Common myeloid progenitor, CD34-positive (primary cell): ENCODE results near the gene MARK3.

Experiments used
- CTCF ChIA-PET: fragments of 350-600 bp; sonication (Branson Sonifier 250); formaldehyde crosslinking; loops from one replicate; lab custom pipeline; 2021; ENCODE audit warnings: antibody characterized with exemption; lab: Charles Lee
- POLR2A ChIA-PET: fragments of 350-600 bp; sonication (Branson Sonifier 250); formaldehyde crosslinking; loops from one replicate; lab custom pipeline; 2021; ENCODE audit warnings: antibody characterized with exemption; lab: Charles Lee
- DNase-seq, 3 donors: peaks; one replicate each; pipeline versions ENCODE4 v3.0.0 to v3.0.0-alpha.2; 2013
- H3K27ac ChIP-seq, 2 experiments: 1 replicate in 1 of 2; 2 replicates in 1 of 2; pipeline ENCODE4 v1.7.0; 2013; ENCODE audit warnings: inconsistent platforms in 2 of 2, low read length in 2 of 2, mild to moderate bottlenecking in 2 of 2, low read depth in 1 of 2, moderate library complexity in 1 of 2; ENCODE audit not compliant: severe bottlenecking in 2 of 2, insufficient read depth in 1 of 2, poor library complexity in 1 of 2
- H3K27me3 ChIP-seq, 5 experiments: replicated peaks in 2 of 5; 1 replicate in 3 of 5; 2 replicates in 2 of 5; pipeline versions ENCODE4 v1.6.1 to v1.7.0; 2013; ENCODE audit warnings: low read length in 4 of 5, mild to moderate bottlenecking in 2 of 5, moderate library complexity in 2 of 5, inconsistent platforms in 1 of 5; ENCODE audit not compliant: insufficient read depth in 5 of 5, control insufficient read depth in 4 of 5
- H3K36me3 ChIP-seq, 4 experiments: 1 replicate in 2 of 4; 2 replicates in 2 of 4; pipeline versions ENCODE4 v1.6.1 to v1.7.0; 2013; ENCODE audit warnings: low read length in 3 of 4, control low read depth in 1 of 4, mild to moderate bottlenecking in 1 of 4; ENCODE audit not compliant: control insufficient read depth in 4 of 4, insufficient read depth in 4 of 4
- H3K4me1 ChIP-seq, 4 experiments: 1 replicate in 3 of 4; 2 replicates in 1 of 4; pipeline versions ENCODE4 v1.6.1 to v1.7.1; 2013; ENCODE audit warnings: low read length in 3 of 4, mild to moderate bottlenecking in 3 of 4, control low read depth in 1 of 4, inconsistent platforms in 1 of 4, moderate library complexity in 1 of 4; ENCODE audit not compliant: control insufficient read depth in 4 of 4, insufficient read depth in 4 of 4; ENCODE audit errors: control extremely low read depth in 1 of 4
- H3K4me3 ChIP-seq, 7 experiments: 1 replicate in 4 of 7; 2 replicates in 3 of 7; pipeline versions ENCODE4 v1.5.1 to v1.7.0; 2013; ENCODE audit warnings: mild to moderate bottlenecking in 7 of 7, low read length in 6 of 7, moderate library complexity in 6 of 7, inconsistent platforms in 2 of 7, low read depth in 2 of 7, control low read depth in 1 of 7; ENCODE audit not compliant: insufficient read depth in 4 of 7, control insufficient read depth in 1 of 7; ENCODE audit errors: extremely low read depth in 1 of 7
- H3K9me3 ChIP-seq, 5 experiments: 1 replicate in 4 of 5; 2 replicates in 1 of 5; pipeline versions ENCODE4 v1.6.1 to v1.7.1; 2013; ENCODE audit warnings: low read length in 4 of 5, mild to moderate bottlenecking in 2 of 5, inconsistent platforms in 1 of 5, low read depth in 1 of 5, moderate library complexity in 1 of 5; ENCODE audit not compliant: control insufficient read depth in 4 of 5, insufficient read depth in 2 of 5; ENCODE audit errors: control extremely low read depth in 1 of 5
- WGBS: methylation state at CpG from one replicate; pipeline ENCODE4 v1.1.5; 2013; ENCODE audit not compliant: insufficient coverage; 5-methylcytosine and 5-hydroxymethylcytosine counted together

Gene MARK3

GRCh38 chr14:103444837-103445524, 59.8 kb downstream of the MARK3 start:
- 100% methylated on average over 2 of the region's 4 CpGs for WGBS
- H3K36me3 ChIP-seq = peaks cover 0 to 5% (median 4%) of the 10 kb centered on the region in 4 experiments
- ChIA-PET POLR2A (no interaction called here), CTCF (interaction anchor here (0.8 to 1.7 kb wide), 4 partner anchors 9 to 53 kb away, joined by 3 to 7 read pairs (median 4); no protein-coding TSS in a partner anchor)
- H3K27ac ChIP-seq = no peak overlapping the region
- H3K27me3 ChIP-seq = no peaks in the 10 kb centered on the region
- H3K4me3 ChIP-seq = no peak overlapping the region
- no peaks in the 10 kb centered on the region for H3K9me3 ChIP-seq
- peak in 2 of 3 donors; percentile 14 to 24 for DNase-seq
- H3K4me1 ChIP-seq = peaks cover 0 to 4% (median 0%) of the 10 kb centered on the region in 4 experiments

- ChIA-PET POLR2A (no interaction called here), CTCF (interaction anchor here (1.1 to 1.7 kb wide), 2 partner anchors 13 to 54 kb away, joined by 4 to 7 read pairs; no protein-coding TSS in a partner anchor)
- DNase-seq = no peak
- Histone ChIP-seq H3K27ac (no peak overlapping the region), H3K4me1 (peaks cover 0 to 4% (median 0%) of the 10 kb centered on the region in 4 experiments), H3K36me3 (peaks cover 0 to 5% (median 3%) of the 10 kb centered on the region in 4 experiments), H3K27me3 (no peaks in the 10 kb centered on the region), H3K9me3 (no peaks in the 10 kb centered on the region), H3K4me3 (no peak overlapping the region)
- WGBS = 100% methylated on average over 3 of the region's 3 CpGs
These were observed 60.6 kb downstream of the MARK3 start for GRCh38 chr14:103445806-103446205.

- DNase-seq = no peak
- Histone ChIP-seq H3K9me3 (no peaks in the 10 kb centered on the region), H3K4me1 (no peaks in the 10 kb centered on the region), H3K27ac (no peak overlapping the region), H3K36me3 (peaks cover 5 to 11% (median 7%) of the 10 kb centered on the region in 4 experiments), H3K4me3 (no peak overlapping the region), H3K27me3 (no peaks in the 10 kb centered on the region)
- WGBS = 100% methylated on average over 1 of the region's 2 CpGs
- ChIA-PET CTCF (interaction anchor here (1.0 to 1.1 kb wide), 2 partner anchors 11 to 55 kb away, joined by 3 to 4 read pairs; no protein-coding TSS in a partner anchor), POLR2A (no interaction called here)
These were observed 62.9 kb downstream of the MARK3 start for GRCh38 chr14:103448097-103448496.

GRCh38 chr14:103449634-103450161, 64.5 kb downstream of the MARK3 start:
- POLR2A ChIA-PET = interaction anchor here (1.0 kb wide), 1 partner anchor 117 kb away, joined by 3 read pairs; no protein-coding TSS in a partner anchor
- CTCF ChIA-PET = interaction anchor here (0.6 to 0.9 kb wide), 3 partner anchors 10 to 59 kb away, joined by 3 read pairs; no protein-coding TSS in a partner anchor

GRCh38 chr14:103450416-103450815, 65.2 kb downstream of the MARK3 start:
- 100% methylated on average over 1 of the region's 2 CpGs for WGBS
- Histone ChIP-seq H3K4me1 (no peaks in the 10 kb centered on the region), H3K27me3 (no peaks in the 10 kb centered on the region), H3K4me3 (no peak overlapping the region), H3K9me3 (no peaks in the 10 kb centered on the region), H3K27ac (no peak overlapping the region), H3K36me3 (peaks cover 5 to 17% (median 6%) of the 10 kb centered on the region in 4 experiments)
- ChIA-PET CTCF (interaction anchor here (0.6 to 0.7 kb wide), 2 partner anchors 10 to 50 kb away, joined by 3 read pairs; no protein-coding TSS in a partner anchor), POLR2A (interaction anchor here (0.7 kb wide), 1 partner anchor 30 kb away, joined by 3 read pairs; no protein-coding TSS in a partner anchor)
- DNase-seq = no peak

More at GRCh38 chr14:103449634-103450161, 64.5 kb downstream of the MARK3 start:
- H3K27ac ChIP-seq = no peak overlapping the region
- H3K4me3 ChIP-seq = no peak overlapping the region
- no peak for DNase-seq
- H3K9me3 ChIP-seq = no peaks in the 10 kb centered on the region
- peaks cover 5 to 17% (median 7%) of the 10 kb centered on the region in 4 experiments for H3K36me3 ChIP-seq
- no CpG with 5 or more reads among the region's 2 CpGs for WGBS
- H3K27me3 ChIP-seq = no peaks in the 10 kb centered on the region
- H3K4me1 ChIP-seq = no peaks in the 10 kb centered on the region

GRCh38 chr14:103451401-103451800, 66.2 kb downstream of the MARK3 start:
- Histone ChIP-seq H3K27me3 (no peaks in the 10 kb centered on the region), H3K27ac (no peak overlapping the region), H3K4me1 (no peaks in the 10 kb centered on the region), H3K36me3 (peaks cover 2 to 22% (median 7%) of the 10 kb centered on the region in 4 experiments), H3K9me3 (no peaks in the 10 kb centered on the region), H3K4me3 (no peak overlapping the region)
- CTCF ChIA-PET = no interaction called here
- POLR2A ChIA-PET = no interaction called here
- DNase-seq = no peak
